Measurements from ENCODE around the gene CITED4.

CITED4 gene

DNA sequence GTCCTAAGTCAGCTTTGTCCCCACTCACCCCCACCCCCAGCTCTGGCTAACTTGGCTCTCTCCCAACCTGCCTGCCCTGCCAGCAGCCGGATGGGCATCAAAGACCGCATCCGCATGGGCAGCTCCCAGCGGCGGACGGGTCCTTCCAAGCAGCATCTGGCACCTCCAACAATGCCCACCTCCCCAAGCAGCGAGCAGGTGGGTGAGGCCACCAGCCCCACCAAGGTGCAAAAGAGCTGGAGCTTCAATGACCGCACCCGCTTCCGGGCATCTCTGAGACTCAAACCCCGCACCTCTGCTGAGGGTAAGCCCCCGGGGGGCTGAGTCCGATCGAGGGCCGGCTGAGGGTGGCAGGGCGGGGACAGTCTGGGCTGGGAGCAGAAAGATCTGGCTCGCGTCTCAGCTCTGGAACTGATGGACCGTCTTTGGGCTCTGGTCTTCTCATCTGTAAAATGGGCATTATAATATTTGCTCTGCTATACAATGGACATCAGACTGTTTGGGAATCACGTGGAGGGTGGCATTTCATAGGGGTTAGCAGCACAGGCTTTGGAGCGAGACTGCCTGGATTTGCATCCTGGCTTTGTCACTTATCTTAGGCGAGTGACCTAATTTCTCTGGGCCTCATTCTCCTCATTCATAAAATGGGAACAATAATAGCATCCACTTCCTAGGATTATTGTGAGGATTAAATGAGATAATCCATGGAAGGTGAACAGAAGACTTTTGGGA is 31.0 kb downstream of the CITED4 start:
- no peak for DNase-seq

DNA sequence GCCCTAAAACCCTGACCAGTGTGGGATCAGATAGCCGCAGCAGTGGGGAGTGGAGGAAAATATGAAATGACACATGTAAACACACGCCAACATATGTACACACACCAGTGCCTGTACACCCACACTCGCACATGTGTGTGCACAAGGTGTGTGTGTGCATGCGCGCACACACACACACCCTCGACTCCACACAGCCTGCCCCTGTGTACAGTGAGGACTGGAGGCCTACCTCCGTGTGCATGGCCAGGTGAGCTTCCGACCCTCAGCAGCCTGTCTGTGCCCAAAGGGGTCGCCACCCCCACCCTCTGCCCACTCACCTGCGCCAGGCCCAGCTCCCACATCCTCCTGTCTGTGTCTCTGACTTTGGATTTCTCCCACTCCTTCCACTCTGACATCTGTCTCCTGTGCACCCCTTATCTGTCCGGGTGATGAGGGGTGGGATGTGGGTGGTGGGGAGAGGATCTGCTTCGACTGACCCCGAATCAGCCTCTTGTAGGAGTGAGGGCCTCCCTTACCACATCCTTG is 31.7 kb downstream of the CITED4 start:
- DNase-seq = no peak

GRCh38 chr1:40829631-40830245 is 32.4 kb downstream of the CITED4 start:
- no peak for DNase-seq

DNA sequence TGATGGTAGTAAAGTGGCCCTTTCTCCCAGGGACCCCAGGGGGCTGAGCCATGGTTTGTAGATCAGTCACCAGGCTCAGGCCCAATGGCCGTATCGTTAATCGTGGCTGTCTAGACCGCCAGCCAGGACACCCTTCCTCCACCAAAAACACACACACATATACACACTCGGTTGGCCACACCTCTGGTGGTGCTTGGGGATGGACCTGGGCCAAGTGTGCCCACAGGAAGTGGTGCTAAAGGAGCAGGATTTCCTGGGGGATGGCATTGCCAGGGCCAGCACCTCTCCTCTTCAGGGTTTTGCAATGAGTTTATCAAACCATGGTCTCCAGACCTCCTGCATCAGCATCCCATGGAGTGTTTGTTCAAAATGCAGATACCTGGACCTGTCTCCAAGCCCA is 36.2 kb downstream of the CITED4 start:
- DNase-seq = no peak

- no peak for DNase-seq
Measured at GRCh38 chr1:40825435-40825788, 36.8 kb downstream of the CITED4 start.

DNA sequence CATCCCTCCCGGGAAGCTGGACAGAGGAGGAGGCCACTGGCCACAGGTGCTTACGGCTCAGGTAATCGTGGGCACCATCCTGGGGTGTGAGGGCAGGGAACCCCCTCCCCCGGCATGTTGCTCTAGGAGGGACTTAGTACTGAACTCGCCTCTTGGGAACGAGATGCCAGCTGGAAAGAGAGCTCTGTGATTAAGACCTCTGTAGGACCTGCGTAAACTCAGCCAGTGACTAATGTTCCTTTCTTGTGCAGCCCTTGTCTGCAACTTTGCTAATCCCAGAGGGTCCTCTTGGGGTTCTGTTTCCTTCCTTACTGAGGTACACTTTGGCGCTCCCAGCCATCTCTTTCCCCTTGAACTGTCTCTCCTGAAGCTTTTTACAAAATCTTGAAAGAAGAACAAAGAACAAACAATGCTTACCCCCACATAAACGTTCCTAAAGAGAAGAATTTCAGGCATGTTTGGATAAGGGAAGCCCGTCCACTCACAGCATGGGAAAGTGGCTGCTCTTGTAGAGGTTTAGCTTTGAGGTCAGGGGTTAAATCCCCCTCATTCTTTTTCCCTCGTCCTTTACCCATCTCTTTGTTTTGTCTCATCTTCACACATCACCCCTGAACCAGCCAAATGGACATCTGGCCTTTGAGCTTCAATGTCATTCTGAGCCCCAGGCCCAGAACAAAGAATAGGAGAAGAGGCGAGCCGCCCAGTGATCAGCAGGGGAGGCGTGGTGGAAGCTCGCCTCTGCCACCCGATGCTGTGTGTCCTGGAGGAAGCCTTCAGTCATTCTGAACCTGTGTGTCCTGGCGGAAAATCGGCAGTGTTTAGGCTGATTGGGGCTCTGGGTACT is 37.4 kb downstream of the CITED4 start:
- DNase-seq = no peak

DNA sequence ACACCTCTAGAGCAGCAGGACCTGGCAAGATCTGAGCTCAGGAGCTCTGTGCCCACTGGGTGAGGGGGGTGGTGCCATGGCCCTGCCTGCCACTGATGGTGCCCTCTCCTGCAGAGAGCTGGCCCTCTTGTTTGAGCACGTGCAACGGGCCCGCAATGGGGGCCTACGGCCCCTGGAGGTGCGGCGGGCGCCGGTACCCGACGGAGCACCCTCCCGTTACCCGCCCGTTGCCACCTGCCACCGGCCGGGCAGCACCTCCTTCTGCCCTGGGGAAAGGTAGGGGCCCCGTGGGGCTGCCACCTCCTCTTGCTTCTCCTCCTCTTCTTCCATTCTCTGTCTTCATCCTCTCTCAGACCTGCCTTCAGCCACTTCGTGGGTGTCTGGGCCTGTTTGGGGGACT is 38.2 kb downstream of the CITED4 start:
- DNase-seq = no peak

GRCh38 chr1:40823345-40823744 is 38.8 kb downstream of the CITED4 start:
- no peak for DNase-seq

DNA sequence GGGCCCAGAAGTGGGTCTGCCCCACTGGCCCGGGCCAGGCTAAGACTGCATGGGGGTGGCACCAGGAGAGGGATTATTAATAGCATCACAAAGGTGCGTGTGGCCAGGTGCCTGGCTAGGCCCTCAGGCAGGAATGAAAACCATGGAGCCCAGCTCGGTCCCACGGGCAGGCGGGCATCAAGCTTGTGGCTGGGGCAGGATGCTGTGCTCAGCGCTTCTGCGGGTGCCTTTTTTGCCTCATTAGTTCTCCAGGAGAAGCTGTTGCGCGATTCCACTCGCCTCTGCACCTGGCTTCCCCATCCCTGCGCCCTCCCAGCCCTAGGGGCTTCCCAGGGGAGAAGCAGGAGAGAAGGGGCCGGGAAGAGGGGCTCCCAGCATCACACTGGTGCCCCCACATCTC is 39.3 kb downstream of the CITED4 start:
- no peak for DNase-seq

GRCh38 chr1:40820911-40821693 is 41.1 kb downstream of the CITED4 start:
- peak; percentile 47 to 61 for DNase-seq

DNA sequence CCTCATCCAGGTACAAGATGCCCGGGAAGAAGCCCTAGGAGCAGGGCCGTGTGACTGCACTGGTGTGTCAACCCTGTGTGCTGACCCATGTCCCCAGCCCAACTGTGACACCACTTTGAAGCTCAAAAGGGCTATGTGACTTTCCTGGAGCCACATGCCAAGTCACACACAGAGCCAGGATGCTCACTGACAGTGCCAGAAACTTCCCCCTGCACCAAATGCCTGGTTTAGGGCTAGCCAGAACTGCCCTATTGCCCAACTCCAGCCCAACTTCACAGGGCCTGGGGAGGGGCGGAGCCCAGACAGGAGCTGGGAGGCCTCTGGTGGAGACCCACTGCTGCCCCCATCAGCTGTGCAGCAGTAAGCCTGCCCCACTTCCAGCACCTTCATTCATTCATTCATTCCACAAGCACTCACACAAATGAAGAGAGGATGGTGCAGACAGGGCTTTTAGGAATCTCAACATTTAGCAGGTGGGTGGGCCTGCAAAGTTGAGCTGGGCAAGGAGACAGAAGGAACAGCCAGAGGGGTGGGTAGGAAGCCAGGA is 41.8 kb downstream of the CITED4 start:
- no peak for DNase-seq

DNA sequence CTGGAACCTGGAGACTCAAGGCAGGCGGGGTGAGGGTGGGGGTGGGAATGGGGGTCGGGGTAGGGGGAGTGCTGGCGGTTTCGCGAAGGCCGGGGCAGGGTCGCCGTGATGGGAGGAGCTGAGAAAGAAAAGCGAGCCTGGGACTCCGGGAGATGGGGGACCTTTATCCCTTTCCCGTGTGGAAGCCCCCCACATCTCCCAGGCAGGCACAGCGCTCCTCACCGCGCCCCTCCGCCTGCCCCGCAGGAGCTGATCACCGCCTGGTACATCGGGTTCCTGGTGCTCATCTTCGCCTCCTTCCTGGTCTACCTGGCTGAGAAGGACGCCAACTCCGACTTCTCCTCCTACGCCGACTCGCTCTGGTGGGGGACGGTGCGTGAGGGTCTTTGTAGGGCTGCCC is 43.1 kb downstream of the CITED4 start:
- no peak for DNase-seq

DNA sequence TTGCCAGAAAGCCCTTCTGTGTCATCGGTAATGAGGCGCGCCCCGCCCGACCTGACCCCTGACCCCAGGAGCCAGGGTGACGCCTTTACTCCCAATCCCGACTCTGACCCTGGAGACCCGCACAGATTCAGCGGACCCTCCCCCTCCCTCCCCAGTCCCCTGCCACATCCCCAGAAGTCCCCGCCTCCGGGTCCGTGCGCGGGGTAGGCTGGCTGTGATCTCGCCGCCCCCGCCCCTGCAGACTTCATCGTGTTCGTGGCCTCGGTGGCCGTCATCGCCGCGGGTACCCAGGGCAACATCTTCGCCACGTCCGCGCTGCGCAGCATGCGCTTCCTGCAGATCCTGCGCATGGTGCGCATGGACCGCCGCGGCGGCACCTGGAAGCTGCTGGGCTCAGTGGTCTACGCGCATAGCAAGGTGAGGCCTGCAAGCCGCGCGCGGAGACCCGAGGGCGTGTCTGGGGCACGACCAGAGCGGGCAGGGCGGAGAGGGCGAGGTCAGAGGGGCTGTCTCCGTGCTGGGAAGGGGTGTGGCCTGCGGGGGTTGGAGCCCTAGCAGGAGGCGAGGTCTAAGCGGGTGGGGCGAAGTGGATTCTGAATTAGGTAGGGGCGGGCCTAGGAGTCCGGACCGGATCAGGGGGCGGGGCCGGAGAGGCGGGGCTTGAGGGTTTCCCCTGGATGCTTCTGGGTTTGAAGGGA is 43.8 kb downstream of the CITED4 start:
- DNase-seq = no peak

GRCh38 chr1:40817791-40818263 is 44.3 kb downstream of the CITED4 start:
- DNase-seq = no peak

DNA sequence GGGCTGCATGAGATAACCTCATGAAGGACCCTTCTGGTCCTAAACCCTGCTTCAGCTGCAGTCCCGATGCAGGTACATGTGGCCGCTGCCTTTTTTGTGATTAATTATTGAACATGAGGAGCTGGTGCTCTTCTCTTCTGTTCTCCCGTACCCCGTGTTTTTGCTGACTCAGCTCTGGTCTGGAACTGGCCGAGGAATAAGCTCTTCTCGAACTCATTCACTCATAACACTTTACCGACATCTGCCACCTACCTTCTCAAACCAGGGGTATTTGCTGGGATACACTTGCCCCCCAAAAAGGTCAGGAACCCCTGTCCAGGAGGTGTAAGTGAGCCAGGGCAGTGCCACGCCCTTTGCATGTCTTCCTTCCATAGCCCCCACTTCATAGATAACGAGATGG is 46.7 kb downstream of the CITED4 start:
- no peak for DNase-seq

All from hippocampal formation (tissue), 2 donors.